Glutamatergic neuron (in vitro differentiated cells): Measurements from ENCODE around the gene MGMT. TPM values are rescaled to one million over a fixed set of nuclear protein-coding genes. Genes with fewer than 3 reads are reported as not detected.

Experiments
- DNase-seq: peaks from one replicate; pipeline ENCODE4 v3.0.0; 2022
- H3K27ac Mint-ChIP-seq: one replicate; pipeline ENCODE4 v1.8.0; 2020; ENCODE audit warnings: mild to moderate bottlenecking, mixed read lengths, inconsistent platforms; ENCODE audit not compliant: unreplicated experiment
- H3K27me3 Mint-ChIP-seq: one replicate; pipeline ENCODE4 v1.8.0; 2020; ENCODE audit warnings: mild to moderate bottlenecking, moderate library complexity, mixed read lengths, inconsistent platforms; ENCODE audit not compliant: unreplicated experiment
- H3K36me3 Mint-ChIP-seq: one replicate; pipeline ENCODE4 v1.8.0; 2020; ENCODE audit warnings: mild to moderate bottlenecking, mixed read lengths, inconsistent platforms; ENCODE audit not compliant: unreplicated experiment
- H3K4me1 Mint-ChIP-seq: one replicate; pipeline ENCODE4 v1.8.0; 2020; ENCODE audit warnings: mild to moderate bottlenecking, low read depth, mixed read lengths, inconsistent platforms; ENCODE audit not compliant: unreplicated experiment
- H3K4me3 Mint-ChIP-seq: one replicate; pipeline ENCODE4 v1.8.0; 2020; ENCODE audit warnings: mild to moderate bottlenecking, mixed read lengths, inconsistent platforms; ENCODE audit not compliant: unreplicated experiment
- H3K9me3 Mint-ChIP-seq: one replicate; pipeline ENCODE4 v1.8.0; 2020; ENCODE audit warnings: mild to moderate bottlenecking, moderate library complexity, mixed read lengths, inconsistent platforms; ENCODE audit not compliant: unreplicated experiment
- total RNA-seq: library from RNA; stranded (reverse); fragmentation: NEBNext Ultra II Directional; extraction: Animal tissue kit (Norgen Biotek cat#: 25700); gene quantifications from one replicate; pipeline ENCODE4 v1.2.1, GENCODE V29; 2021; ENCODE audit not compliant: unreplicated experiment
- TF ChIP-seq, protein P1 (sequence below): fragments of 200-600 bp; sonication (generic); IDR thresholded peaks from one replicate; pipeline ENCODE4 v1.5.0; 2021; ENCODE audit not compliant: partially characterized antibody, unreplicated experiment

The MGMT gene
- total RNA-seq, 1 donor from 2014 or later, result 15.9 TPM

- TF ChIP-seq, protein P1, sequence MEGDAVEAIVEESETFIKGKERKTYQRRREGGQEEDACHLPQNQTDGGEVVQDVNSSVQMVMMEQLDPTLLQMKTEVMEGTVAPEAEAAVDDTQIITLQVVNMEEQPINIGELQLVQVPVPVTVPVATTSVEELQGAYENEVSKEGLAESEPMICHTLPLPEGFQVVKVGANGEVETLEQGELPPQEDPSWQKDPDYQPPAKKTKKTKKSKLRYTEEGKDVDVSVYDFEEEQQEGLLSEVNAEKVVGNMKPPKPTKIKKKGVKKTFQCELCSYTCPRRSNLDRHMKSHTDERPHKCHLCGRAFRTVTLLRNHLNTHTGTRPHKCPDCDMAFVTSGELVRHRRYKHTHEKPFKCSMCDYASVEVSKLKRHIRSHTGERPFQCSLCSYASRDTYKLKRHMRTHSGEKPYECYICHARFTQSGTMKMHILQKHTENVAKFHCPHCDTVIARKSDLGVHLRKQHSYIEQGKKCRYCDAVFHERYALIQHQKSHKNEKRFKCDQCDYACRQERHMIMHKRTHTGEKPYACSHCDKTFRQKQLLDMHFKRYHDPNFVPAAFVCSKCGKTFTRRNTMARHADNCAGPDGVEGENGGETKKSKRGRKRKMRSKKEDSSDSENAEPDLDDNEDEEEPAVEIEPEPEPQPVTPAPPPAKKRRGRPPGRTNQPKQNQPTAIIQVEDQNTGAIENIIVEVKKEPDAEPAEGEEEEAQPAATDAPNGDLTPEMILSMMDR, result no peak
- Mint-ChIP-seq H3K9me3 (peaks cover 2% of the 10 kb centered on the region), H3K4me1 (peaks cover 55% of the 10 kb centered on the region), H3K27me3 (peaks cover 2% of the 10 kb centered on the region), H3K4me3 (no peak overlapping the region), H3K27ac (peak overlapping the region; percentile 78), H3K36me3 (no peaks in the 10 kb centered on the region)
- no peak for DNase-seq
Observed at GRCh38 chr10:129604333-129605032, 137.4 kb downstream of the MGMT start.

- Mint-ChIP-seq H3K9me3 (peaks cover 2% of the 10 kb centered on the region), H3K36me3 (no peaks in the 10 kb centered on the region), H3K27me3 (peaks cover 6% of the 10 kb centered on the region), H3K4me3 (no peak overlapping the region), H3K4me1 (peaks cover 55% of the 10 kb centered on the region), H3K27ac (peak overlapping the region; percentile 56)
- TF ChIP-seq, protein P1, result no peak
- no peak for DNase-seq
Observed at GRCh38 chr10:129605266-129605985, 138.4 kb downstream of the MGMT start.

DNA sequence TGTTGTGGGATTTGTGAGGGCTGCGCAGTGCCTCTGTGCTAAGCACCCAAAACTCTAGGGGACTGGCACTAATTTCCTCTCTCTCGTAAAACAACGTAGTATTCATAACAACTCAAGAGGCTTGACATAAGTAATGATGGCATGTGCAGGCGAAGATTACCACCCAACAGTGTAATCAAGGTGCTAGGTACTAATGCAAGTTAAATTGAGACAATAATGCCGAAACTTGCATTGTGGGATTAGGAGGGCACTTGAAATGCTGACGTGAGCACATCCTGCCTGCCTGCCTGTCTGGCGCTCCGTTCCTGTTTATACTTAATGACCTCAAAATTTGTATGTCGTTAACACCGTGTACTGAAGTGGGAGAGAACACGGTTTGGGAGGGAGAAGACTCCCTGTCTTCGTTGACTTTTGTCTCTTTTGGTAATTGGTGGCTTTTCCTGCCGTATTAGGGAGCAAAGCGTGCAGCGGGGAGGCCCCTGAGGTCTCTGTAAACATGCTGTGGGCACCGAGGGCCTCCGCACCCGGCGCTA lies 139.0 kb downstream of the MGMT start:
- TF ChIP-seq, protein P1, result no peak
- Mint-ChIP-seq H3K9me3 (peaks cover 2% of the 10 kb centered on the region), H3K36me3 (no peaks in the 10 kb centered on the region), H3K4me1 (peaks cover 55% of the 10 kb centered on the region), H3K4me3 (peak overlapping the region; percentile 42), H3K27ac (peak overlapping the region; percentile 56), H3K27me3 (peaks cover 6% of the 10 kb centered on the region)
- DNase-seq, result no peak

- Mint-ChIP-seq H3K4me1 (peaks cover 42% of the 10 kb centered on the region), H3K27me3 (peaks cover 6% of the 10 kb centered on the region), H3K27ac (no peak overlapping the region), H3K9me3 (peaks cover 2% of the 10 kb centered on the region), H3K36me3 (peaks cover 5% of the 10 kb centered on the region), H3K4me3 (no peak overlapping the region)
- TF ChIP-seq, protein P1, result no peak
- no peak for DNase-seq
Observed at GRCh38 chr10:129607607-129608109, 140.6 kb downstream of the MGMT start.
